Fibroblast of lung (primary cell): ENCODE data around the gene DNMT3B.

Source experiments
- EZH2 ChIP-seq: IDR thresholded peaks from 2 replicates; pipeline ENCODE4 v1.5.1; 2012; ENCODE audit warnings: low read length, control low read depth, mild to moderate bottlenecking; ENCODE audit errors: missing control alignments
- TF ChIP-seq, protein P1 (sequence below), 2 donors: IDR thresholded peaks in 1 of 2; conservative IDR thresholded peaks in 1 of 2; 1 replicate in 1 of 2; 2 replicates in 1 of 2; pipeline ENCODE4 v1.5.1; 2011 to 2012; ENCODE audit warnings: low read length in 2 of 2, control low read depth in 1 of 2, inconsistent platforms in 1 of 2, low read depth in 1 of 2, mild to moderate bottlenecking in 1 of 2

GRCh38 chr20:32839982-32840285 lies 77.7 kb downstream of the DNMT3B start:
- TF ChIP-seq, protein P1, sequence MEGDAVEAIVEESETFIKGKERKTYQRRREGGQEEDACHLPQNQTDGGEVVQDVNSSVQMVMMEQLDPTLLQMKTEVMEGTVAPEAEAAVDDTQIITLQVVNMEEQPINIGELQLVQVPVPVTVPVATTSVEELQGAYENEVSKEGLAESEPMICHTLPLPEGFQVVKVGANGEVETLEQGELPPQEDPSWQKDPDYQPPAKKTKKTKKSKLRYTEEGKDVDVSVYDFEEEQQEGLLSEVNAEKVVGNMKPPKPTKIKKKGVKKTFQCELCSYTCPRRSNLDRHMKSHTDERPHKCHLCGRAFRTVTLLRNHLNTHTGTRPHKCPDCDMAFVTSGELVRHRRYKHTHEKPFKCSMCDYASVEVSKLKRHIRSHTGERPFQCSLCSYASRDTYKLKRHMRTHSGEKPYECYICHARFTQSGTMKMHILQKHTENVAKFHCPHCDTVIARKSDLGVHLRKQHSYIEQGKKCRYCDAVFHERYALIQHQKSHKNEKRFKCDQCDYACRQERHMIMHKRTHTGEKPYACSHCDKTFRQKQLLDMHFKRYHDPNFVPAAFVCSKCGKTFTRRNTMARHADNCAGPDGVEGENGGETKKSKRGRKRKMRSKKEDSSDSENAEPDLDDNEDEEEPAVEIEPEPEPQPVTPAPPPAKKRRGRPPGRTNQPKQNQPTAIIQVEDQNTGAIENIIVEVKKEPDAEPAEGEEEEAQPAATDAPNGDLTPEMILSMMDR (conservative IDR thresholded peaks at IDR 0.05 in 1 of 2, IDR thresholded peaks at IDR 0.05 in 1 of 2; ENCODE audit: low read depth in 1 of 2, low read length in 2 of 2): no peak
- no peak for TF ChIP-seq EZH2
